K562 (cell line): Measurements from ENCODE around the gene SLC9A3.

ENCODE experiments used
- CAMTA2 ChIP-seq: fragments of 250-450 bp; sonication (Bioruptor Pico); conservative IDR thresholded peaks from 2 replicates; pipeline ENCODE4 v1.5.1; 2022
- CSDE1 ChIP-seq, 2 experiments: fragments of 450-650 bp; IDR thresholded peaks; 2 replicates each; pipeline ENCODE4 v1.6.1; 2016; ENCODE audit warnings: mild to moderate bottlenecking in 1 of 2
- E2F3 ChIP-seq: fragments of 250-450 bp; sonication (Bioruptor Pico); IDR thresholded peaks from 2 replicates; pipeline ENCODE4 v1.4.0; 2020; ENCODE audit warnings: mild to moderate bottlenecking
- NFATC3 ChIP-seq: fragments of 450-650 bp; IDR thresholded peaks from 2 replicates; pipeline ENCODE4 v1.6.1; 2017; ENCODE audit warnings: mild to moderate bottlenecking
- PHF20 ChIP-seq: fragments of 450-650 bp; IDR thresholded peaks from 2 replicates; pipeline ENCODE4 v1.6.1; 2018; ENCODE audit not compliant: partially characterized antibody
- TOE1 ChIP-seq, 2 experiments: fragments of 450-650 bp in 1 of 2; sonication (generic) in 1 of 2; formaldehyde crosslinking in 1 of 2; IDR thresholded peaks; 2 replicates each; pipeline versions ENCODE4 v1.7.1 to v1.8.0; 2016 to 2022; ENCODE audit warnings: borderline replicate concordance in 2 of 2, mild to moderate bottlenecking in 2 of 2, antibody characterized with exemption in 1 of 2, inconsistent platforms in 1 of 2, low read depth in 1 of 2, missing genetic modification reagents in 1 of 2, moderate library complexity in 1 of 2
- ZKSCAN1 ChIP-seq: fragments of 150-350 bp; IDR thresholded peaks from 2 replicates; pipeline ENCODE4 v1.6.1; 2016; ENCODE audit warnings: low read depth, low read length
- ZNF436 ChIP-seq: fragments of 250-450, 450-650 bp; sonication (Bioruptor Pico); formaldehyde crosslinking; IDR thresholded peaks from 2 replicates; pipeline ENCODE4 v1.7.0; 2020; ENCODE audit warnings: mild to moderate bottlenecking
- ZNF589 ChIP-seq: fragments of 200-800 bp; sonication (Bioruptor generic); IDR thresholded peaks from 2 replicates; pipeline ENCODE4 v1.6.1; 2016; ENCODE audit warnings: low read depth, missing genetic modification characterization, missing compliant biosample characterization
- TF ChIP-seq, protein P1 (sequence below): sonication (generic); formaldehyde crosslinking; IDR thresholded peaks from 2 replicates; pipeline ENCODE4 v1.8.1; 2023; ENCODE audit warnings: mild to moderate bottlenecking, missing genetic modification reagents
- TF ChIP-seq, protein P2 (sequence below), 2 experiments: IDR thresholded peaks; 2 replicates each; pipeline ENCODE4 v1.6.1; 2012; ENCODE audit warnings: improper control_type of control experiment in 2 of 2, low read depth in 2 of 2, low read length in 2 of 2, borderline replicate concordance in 1 of 2
- TF ChIP-seq, protein P3 (sequence below): sonication (generic); formaldehyde crosslinking; IDR thresholded peaks from 2 replicates; pipeline ENCODE4 v1.8.1; 2022; ENCODE audit warnings: missing genetic modification reagents
- TF ChIP-seq, protein P4 (sequence below): sonication (generic); formaldehyde crosslinking; IDR thresholded peaks from 2 replicates; pipeline ENCODE4 v1.8.0; 2023; ENCODE audit warnings: mild to moderate bottlenecking, missing genetic modification reagents
- TF ChIP-seq, protein P5 (sequence below), 2 experiments: fragments of 450-650 bp; formaldehyde crosslinking in 1 of 2; IDR thresholded peaks; 2 replicates each; pipeline versions ENCODE4 v1.4.0 to v1.6.1; 2014 to 2020; ENCODE audit warnings: mild to moderate bottlenecking in 2 of 2, borderline replicate concordance in 1 of 2, low read depth in 1 of 2

DNA sequence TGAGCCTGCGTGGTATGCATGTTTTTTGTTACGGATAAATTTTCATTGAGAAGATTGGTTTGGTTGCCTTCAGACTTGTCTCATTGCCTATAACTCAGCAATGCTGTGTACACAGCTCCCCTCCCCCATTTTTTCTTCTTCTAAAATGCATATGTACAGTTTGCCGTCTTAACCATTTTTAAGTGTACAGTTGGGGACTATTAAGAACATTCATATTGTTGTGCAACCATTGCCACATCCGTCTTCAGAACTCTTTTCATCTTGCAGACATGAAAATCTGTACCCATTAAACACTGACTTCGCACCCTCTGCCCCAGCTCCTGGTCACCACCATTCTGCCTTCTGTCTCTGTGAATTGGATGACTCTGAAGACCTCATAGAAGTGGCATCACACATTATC lies 75.1 kb downstream of the SLC9A3 start:
- no peak for TF ChIP-seq ZKSCAN1
- TF ChIP-seq TOE1 (IDR thresholded peaks at IDR 0.05; ENCODE audit: borderline replicate concordance): no peak
- TF ChIP-seq TOE1 (CRISPR knock-in tag; IDR thresholded peaks at IDR 0.05; ENCODE audit: borderline replicate concordance, low read depth): no peak
- TF ChIP-seq CAMTA2 (CRISPR knock-in tag): no peak
- TF ChIP-seq, protein P1, sequence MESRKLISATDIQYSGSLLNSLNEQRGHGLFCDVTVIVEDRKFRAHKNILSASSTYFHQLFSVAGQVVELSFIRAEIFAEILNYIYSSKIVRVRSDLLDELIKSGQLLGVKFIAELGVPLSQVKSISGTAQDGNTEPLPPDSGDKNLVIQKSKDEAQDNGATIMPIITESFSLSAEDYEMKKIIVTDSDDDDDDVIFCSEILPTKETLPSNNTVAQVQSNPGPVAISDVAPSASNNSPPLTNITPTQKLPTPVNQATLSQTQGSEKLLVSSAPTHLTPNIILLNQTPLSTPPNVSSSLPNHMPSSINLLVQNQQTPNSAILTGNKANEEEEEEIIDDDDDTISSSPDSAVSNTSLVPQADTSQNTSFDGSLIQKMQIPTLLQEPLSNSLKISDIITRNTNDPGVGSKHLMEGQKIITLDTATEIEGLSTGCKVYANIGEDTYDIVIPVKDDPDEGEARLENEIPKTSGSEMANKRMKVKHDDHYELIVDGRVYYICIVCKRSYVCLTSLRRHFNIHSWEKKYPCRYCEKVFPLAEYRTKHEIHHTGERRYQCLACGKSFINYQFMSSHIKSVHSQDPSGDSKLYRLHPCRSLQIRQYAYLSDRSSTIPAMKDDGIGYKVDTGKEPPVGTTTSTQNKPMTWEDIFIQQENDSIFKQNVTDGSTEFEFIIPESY: no peak
- TF ChIP-seq, protein P2, sequence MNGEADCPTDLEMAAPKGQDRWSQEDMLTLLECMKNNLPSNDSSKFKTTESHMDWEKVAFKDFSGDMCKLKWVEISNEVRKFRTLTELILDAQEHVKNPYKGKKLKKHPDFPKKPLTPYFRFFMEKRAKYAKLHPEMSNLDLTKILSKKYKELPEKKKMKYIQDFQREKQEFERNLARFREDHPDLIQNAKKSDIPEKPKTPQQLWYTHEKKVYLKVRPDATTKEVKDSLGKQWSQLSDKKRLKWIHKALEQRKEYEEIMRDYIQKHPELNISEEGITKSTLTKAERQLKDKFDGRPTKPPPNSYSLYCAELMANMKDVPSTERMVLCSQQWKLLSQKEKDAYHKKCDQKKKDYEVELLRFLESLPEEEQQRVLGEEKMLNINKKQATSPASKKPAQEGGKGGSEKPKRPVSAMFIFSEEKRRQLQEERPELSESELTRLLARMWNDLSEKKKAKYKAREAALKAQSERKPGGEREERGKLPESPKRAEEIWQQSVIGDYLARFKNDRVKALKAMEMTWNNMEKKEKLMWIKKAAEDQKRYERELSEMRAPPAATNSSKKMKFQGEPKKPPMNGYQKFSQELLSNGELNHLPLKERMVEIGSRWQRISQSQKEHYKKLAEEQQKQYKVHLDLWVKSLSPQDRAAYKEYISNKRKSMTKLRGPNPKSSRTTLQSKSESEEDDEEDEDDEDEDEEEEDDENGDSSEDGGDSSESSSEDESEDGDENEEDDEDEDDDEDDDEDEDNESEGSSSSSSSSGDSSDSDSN (IDR thresholded peaks at IDR 0.05; ENCODE audit: borderline replicate concordance in 1 of 2, low read depth in 2 of 2, low read length in 2 of 2): no peak
- TF ChIP-seq, protein P3, sequence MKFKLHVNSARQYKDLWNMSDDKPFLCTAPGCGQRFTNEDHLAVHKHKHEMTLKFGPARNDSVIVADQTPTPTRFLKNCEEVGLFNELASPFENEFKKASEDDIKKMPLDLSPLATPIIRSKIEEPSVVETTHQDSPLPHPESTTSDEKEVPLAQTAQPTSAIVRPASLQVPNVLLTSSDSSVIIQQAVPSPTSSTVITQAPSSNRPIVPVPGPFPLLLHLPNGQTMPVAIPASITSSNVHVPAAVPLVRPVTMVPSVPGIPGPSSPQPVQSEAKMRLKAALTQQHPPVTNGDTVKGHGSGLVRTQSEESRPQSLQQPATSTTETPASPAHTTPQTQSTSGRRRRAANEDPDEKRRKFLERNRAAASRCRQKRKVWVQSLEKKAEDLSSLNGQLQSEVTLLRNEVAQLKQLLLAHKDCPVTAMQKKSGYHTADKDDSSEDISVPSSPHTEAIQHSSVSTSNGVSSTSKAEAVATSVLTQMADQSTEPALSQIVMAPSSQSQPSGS (CRISPR knock-in tag): no peak
- no peak for TF ChIP-seq NFATC3
- TF ChIP-seq E2F3 (CRISPR knock-in tag): no peak
- no peak for TF ChIP-seq ZNF436 (CRISPR knock-in tag)
- TF ChIP-seq ZNF589: no peak
- TF ChIP-seq, protein P4, sequence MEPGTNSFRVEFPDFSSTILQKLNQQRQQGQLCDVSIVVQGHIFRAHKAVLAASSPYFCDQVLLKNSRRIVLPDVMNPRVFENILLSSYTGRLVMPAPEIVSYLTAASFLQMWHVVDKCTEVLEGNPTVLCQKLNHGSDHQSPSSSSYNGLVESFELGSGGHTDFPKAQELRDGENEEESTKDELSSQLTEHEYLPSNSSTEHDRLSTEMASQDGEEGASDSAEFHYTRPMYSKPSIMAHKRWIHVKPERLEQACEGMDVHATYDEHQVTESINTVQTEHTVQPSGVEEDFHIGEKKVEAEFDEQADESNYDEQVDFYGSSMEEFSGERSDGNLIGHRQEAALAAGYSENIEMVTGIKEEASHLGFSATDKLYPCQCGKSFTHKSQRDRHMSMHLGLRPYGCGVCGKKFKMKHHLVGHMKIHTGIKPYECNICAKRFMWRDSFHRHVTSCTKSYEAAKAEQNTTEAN (CRISPR knock-in tag): no peak
- no peak for TF ChIP-seq CSDE1 (IDR thresholded peaks at IDR 0.05)
- TF ChIP-seq, protein P5, sequence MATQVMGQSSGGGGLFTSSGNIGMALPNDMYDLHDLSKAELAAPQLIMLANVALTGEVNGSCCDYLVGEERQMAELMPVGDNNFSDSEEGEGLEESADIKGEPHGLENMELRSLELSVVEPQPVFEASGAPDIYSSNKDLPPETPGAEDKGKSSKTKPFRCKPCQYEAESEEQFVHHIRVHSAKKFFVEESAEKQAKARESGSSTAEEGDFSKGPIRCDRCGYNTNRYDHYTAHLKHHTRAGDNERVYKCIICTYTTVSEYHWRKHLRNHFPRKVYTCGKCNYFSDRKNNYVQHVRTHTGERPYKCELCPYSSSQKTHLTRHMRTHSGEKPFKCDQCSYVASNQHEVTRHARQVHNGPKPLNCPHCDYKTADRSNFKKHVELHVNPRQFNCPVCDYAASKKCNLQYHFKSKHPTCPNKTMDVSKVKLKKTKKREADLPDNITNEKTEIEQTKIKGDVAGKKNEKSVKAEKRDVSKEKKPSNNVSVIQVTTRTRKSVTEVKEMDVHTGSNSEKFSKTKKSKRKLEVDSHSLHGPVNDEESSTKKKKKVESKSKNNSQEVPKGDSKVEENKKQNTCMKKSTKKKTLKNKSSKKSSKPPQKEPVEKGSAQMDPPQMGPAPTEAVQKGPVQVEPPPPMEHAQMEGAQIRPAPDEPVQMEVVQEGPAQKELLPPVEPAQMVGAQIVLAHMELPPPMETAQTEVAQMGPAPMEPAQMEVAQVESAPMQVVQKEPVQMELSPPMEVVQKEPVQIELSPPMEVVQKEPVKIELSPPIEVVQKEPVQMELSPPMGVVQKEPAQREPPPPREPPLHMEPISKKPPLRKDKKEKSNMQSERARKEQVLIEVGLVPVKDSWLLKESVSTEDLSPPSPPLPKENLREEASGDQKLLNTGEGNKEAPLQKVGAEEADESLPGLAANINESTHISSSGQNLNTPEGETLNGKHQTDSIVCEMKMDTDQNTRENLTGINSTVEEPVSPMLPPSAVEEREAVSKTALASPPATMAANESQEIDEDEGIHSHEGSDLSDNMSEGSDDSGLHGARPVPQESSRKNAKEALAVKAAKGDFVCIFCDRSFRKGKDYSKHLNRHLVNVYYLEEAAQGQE (IDR thresholded peaks at IDR 0.05; ENCODE audit: borderline replicate concordance): no peak
- TF ChIP-seq, protein P5 (CRISPR knock-in tag; IDR thresholded peaks at IDR 0.05; ENCODE audit: low read depth): no peak
- no peak for TF ChIP-seq PHF20
